Hematopoietic multipotent progenitor cell treated with erythropoietin and hydrocortisone succinate and interleukin-3 and kit ligand, for 15 days (in vitro differentiated cells): ENCODE data around the gene ITGAE.
A peak's percentile ranks its signal among the peaks of the same experiment; 100 is the strongest.

Experiments
- DNase-seq: peaks from one replicate; pipeline ENCODE4 v3.0.0-alpha.2; 2015; ENCODE audit warnings: low spot score

ITGAE gene

GRCh38 chr17:3693829-3694231 lies 107.2 kb downstream of the ITGAE start:
- no peak for DNase-seq

DNA sequence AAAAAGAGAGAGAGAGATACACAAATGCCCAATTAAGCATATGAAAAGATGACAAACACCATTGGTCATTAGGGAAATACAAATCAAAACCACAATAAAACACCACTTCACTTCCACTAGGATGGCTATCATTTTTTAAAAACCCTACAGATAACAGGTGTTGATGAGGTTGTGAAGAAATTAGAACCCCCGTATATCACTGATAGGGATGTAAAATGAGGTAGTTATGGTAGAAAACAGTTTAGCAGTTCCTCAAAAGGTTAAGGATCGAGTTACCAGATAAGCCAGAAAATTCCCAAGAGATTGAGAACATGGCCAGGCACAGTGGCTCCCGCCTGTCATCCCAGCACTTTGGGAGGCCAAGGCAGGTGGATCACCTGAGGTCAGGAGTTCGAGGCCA lies 107.8 kb downstream of the ITGAE start:
- DNase-seq = no peak

DNA sequence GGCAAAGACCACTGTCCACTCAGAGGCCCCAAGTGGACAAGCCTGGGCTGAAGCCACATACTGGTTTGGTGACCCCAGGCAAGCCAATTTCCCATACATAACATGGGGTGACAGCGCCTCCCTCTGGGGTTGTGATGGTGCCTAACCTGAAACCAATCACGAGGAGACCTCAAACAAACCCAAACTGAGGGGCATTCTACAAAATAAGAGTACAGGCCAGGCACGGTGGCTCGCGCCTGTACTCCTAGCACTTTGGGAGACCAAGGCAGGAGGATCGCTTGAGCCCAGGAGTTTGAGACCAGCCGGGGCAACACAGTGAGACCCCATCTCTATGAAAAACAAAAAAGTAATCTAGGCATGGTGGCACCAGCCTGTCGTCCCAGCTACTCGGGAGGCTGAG lies 108.6 kb downstream of the ITGAE start:
- no peak for DNase-seq

- DNase-seq = no peak
Observed at GRCh38 chr17:3691617-3692067, 109.3 kb downstream of the ITGAE start.

DNA sequence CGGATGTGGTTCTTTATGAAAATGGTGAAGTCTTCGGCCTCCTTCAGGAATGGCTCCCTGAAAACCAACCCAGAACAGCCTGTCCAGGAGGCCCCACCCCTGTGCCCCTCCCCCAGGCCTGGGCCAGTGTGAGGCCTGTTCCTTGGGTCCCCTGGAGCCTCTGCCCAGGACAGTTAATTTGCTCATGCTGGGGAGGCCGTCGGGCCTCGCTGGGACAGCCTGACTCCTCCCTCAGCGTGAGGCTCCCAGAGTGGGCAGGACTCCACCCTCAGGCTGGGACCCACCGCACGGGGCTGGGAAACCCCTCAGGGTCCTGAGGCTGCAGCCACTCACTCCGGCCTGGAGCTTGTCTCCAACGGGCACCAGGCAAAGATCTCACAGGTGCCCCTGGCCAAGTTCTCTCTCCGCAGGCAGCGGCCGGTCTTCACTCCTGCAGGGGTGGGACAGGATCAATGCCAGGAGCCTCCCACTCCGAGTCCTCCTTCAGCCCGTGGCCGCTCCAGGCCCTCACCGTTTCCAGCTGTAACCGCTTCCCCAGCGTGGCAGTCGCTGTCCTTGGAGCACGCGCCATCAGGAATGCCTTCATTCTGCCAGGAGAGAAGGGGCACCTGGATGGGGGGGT lies 110.8 kb downstream of the ITGAE start:
- no peak for DNase-seq

DNA sequence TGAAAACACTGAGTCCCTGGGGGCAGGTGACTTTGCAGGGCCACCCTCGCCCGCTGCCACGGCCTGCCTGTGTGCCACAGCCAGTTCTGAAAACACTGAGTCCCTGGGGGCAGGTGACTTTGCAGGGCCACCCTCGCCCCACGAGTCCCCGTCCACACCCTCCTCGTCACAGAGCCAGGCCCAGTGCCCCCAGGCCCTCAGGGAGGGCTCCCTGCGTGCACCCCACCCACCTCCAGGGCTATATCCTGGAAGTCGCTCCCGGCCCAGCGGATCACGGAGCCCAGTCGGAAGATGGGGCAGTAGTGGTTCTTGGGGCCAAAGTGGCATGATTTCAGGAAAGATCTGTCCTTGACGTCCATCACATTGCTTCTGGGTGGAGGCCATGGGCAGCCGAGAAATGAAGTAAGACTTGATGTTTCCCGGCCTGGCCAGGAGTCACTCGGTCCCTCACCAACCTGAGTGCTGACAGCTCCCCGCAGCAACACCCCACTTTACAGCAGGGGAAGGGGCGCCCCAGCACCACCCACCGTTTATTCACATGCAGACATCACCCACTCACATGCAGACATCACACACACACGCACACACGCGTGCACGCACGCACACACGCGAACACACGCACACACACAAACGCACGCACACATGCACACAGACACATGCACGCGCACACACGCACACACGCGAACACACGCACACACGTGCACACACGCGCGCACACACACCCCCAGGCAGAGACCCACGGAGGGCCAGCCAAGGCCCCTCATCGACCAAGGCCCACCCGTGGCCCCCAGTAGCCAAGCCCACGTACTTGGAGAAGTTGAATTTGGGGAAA lies 111.5 kb downstream of the ITGAE start:
- no peak for DNase-seq

GRCh38 chr17:3688852-3689261 lies 112.1 kb downstream of the ITGAE start:
- DNase-seq = no peak

GRCh38 chr17:3688027-3688553 lies 112.9 kb downstream of the ITGAE start:
- no peak for DNase-seq

DNA sequence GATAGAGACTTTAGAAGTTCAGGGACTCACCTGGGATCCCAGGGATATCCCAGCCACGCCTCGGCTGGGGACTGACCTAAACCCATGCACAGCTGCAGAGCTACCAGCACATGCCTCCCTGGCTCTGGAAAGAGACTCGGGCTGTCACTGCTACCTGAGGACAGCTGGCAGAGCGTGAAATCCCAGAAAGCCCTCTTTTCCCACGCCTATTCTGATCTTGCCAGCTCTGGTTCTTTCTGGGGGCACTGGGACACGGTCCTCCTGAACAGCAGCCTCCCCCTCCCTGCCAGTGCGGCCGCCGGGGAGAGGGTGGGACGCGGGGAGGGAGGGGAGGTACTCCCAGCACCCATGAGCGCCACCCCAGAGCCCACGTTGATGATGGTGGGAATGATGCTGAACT lies 115.8 kb downstream of the ITGAE start:
- DNase-seq = no peak

GRCh38 chr17:3683054-3683511 lies 117.9 kb downstream of the ITGAE start:
- peak; percentile 61 for DNase-seq

DNA sequence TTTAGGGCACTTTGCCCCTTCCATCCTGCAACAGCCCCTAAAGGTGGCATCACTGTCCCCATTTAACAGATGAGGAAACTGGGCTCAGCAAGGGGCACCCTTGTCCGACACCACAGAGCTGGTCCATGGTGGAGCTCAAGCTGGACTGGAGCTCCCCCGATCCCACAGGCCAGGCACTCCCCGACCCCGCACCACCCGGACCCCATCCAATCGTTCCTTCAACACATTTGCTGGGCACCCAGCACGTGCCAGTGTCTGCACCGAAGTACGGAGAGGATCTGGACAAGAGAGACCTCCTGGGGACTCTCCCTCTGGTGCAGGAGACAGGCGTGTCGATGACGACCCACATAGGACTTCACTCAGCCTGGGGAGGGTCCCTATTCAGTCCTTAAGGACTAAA lies 119.0 kb downstream of the ITGAE start:
- no peak for DNase-seq

DNA sequence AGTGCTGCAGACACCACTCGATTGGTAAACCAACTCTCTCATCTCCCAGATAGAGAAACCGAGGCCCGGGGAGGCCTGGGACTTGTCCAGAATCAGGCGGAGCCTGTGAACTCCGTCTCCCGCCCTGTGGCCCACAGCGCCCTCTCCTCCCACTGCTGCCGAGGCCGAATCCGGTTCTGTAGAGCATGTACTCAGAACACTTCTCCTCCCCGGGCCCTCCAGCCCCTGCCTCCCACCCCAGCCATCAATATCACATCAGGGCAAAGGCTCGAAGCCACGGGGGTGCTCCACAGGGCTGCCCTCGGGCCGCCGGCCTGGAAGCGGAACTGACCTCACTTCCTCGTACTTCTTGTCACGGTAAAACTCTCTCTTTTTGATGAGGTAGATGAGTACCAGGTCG lies 119.4 kb downstream of the ITGAE start:
- DNase-seq = no peak

DNA sequence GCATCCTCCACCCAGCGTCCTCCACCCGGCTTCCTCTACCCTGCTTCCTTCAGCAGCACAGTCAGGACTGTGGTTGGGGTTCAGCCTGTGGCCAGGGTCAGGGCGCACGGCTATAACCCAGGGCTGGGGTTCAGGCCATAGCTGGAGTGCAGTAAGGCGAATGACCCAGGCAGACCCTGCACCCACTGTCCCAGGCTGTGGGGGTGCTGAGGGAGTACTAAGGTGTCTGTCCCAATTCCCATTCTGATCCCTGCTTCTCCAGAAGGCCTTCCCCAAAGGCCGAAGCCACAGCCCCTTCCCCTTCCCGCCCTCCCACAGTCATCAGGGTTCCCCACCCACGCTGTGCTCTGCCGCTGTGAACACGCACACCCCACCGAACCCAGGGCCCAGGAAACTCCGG lies 119.9 kb downstream of the ITGAE start:
- no peak for DNase-seq

- no peak for DNase-seq
Observed at GRCh38 chr17:3679531-3680126, 121.4 kb downstream of the ITGAE start.

DNA sequence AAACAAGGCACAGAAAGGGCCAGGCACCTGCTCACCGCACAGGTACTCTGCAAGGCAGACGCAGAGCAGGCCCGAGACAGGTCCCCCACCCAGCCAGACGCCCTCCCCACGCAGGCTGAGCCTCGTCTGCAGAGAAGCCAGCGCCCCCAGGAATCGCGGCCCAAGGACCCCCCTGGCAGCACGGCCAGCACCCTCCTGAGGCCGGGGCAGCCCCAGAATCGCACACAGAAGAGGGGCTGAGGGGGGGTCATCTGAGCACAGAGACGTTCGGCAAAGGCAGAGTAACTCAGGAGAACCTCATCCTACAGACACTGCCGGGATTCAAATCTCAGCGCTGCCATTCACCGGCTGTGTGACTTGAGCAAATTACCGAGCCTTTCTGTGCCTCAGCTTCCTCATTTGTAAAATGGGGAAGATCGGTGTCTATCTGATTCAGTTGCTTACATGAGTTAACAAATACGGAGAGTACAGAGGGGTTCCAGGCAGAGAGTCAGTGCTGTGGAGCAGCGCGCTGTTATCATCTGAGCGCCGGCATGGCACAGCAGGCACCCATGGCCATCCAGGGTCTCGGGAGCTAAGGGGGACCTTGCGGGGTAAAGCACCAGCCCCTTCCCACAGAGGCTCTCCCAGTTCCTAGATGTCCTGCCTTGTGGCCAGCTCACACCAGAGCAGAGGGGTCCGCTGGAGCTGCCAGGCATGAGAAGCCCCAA lies 122.0 kb downstream of the ITGAE start:
- DNase-seq = no peak

- no peak for DNase-seq
Observed at GRCh38 chr17:3678095-3678820, 122.7 kb downstream of the ITGAE start.

DNA sequence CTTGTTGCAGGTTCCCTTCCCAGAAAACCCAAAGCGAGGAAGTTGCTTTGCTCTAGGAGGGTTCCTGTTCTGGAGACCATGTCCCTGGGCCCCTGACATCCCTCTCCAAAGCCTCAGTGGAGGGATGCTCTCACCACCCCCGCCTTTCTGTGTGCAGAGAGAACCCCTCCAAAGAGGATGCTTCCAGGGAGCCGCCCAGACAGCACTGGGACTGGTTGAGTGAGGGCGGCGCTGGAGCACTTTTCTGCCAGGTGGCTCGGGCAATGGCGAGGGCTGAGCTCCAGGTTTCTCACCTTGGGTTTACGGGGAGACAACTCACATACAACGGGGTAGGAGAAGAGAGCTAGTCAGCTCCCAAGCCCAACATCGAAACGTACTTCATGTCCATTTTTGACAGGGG lies 125.1 kb downstream of the ITGAE start:
- DNase-seq = no peak

DNA sequence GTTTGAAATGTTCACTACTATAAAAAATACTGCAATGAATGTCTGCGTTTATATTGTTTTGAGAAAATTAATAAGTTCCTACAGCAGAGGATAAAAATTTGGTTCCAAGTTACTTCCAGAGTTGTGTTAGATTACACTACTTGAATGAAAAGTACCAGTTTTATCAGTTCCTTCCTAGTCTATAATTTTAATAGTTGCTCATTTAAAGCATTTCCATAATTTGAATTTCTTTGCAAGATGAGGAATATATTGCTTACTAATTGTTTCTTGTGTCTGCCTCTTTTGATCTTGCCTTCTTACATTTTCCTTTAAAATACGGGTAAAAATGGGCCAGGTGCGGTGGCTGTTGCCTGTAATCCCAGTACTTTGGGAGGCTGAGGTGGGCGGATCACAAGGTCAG lies 128.4 kb downstream of the ITGAE start:
- DNase-seq = no peak

GRCh38 chr17:3669548-3669947 lies 131.4 kb downstream of the ITGAE start:
- no peak for DNase-seq

- no peak for DNase-seq
Observed at GRCh38 chr17:3669085-3669347, 132.0 kb downstream of the ITGAE start.

GRCh38 chr17:3668279-3669084 lies 132.5 kb downstream of the ITGAE start, which contains the start of the genes EMC6 and TAX1BP3:
TSS of gene EMC6 (plus strand) at chr17:3668812. CDS start at chr17:3669147, 335 bp downstream.
TSS of gene TAX1BP3 (minus strand) at chr17:3668578. CDS start at chr17:3668526, 52 bp downstream.
- peak; percentile 98 for DNase-seq
